Spleen (tissue), 11 donors: Measurements from ENCODE around the gene GTF2A1. TPM values are rescaled to one million over a fixed set of nuclear protein-coding genes. Genes with fewer than 3 reads are reported as not detected.

Experiments
- DNase-seq: peaks from one replicate; pipeline ENCODE4 v3.0.0-alpha.2; 2020
- H3K27ac ChIP-seq, 8 donors: fragments of 200-600 bp; sonication (generic) in 7 of 8; 1 replicate in 4 of 8; 2 replicates in 4 of 8; pipeline versions ENCODE4 v1.5.0 to v1.8.0; 2016 to 2021; ENCODE audit warnings: inconsistent platforms in 4 of 8, mild to moderate bottlenecking in 4 of 8, moderate library complexity in 1 of 8
- H3K27me3 ChIP-seq, 7 donors: fragments of 200-600 bp; sonication (generic) in 6 of 7; replicated peaks in 1 of 7; 1 replicate in 4 of 7; 2 replicates in 3 of 7; pipeline versions ENCODE4 v1.5.0 to v1.8.0; 2016 to 2021; ENCODE audit warnings: inconsistent platforms in 3 of 7, mild to moderate bottlenecking in 1 of 7
- H3K36me3 ChIP-seq, 6 donors: fragments of 200-600 bp; sonication (generic) in 5 of 6; 1 replicate in 4 of 6; 2 replicates in 2 of 6; pipeline versions ENCODE4 v1.5.0 to v1.8.0; 2016 to 2021; ENCODE audit warnings: inconsistent platforms in 2 of 6
- H3K4me1 ChIP-seq, 6 donors: fragments of 200-600 bp; sonication (generic) in 5 of 6; 1 replicate in 3 of 6; 2 replicates in 3 of 6; pipeline versions ENCODE4 v1.5.0 to v1.8.0; 2016 to 2021; ENCODE audit warnings: inconsistent platforms in 3 of 6
- H3K4me3 ChIP-seq, 8 donors: fragments of 200-600 bp; sonication (generic) in 7 of 8; 1 replicate in 4 of 8; 2 replicates in 4 of 8; pipeline versions ENCODE4 v1.5.0 to v1.8.0; 2016 to 2021; ENCODE audit warnings: inconsistent platforms in 4 of 8, mild to moderate bottlenecking in 4 of 8, moderate library complexity in 2 of 8
- H3K9me3 ChIP-seq, 8 donors: fragments of 200-600 bp; sonication (generic) in 7 of 8; 1 replicate in 4 of 8; 2 replicates in 4 of 8; pipeline versions ENCODE4 v1.5.0 to v1.8.0; 2016 to 2021; ENCODE audit warnings: inconsistent platforms in 4 of 8
- CTCF ChIP-seq, 11 experiments: fragments of 200-600 bp in 7 of 11; fragments of 450-650 bp in 4 of 11; sonication (generic) in 4 of 11; IDR thresholded peaks in 8 of 11; conservative IDR thresholded peaks in 3 of 11; 1 replicate in 7 of 11; 2 replicates in 4 of 11; pipeline versions ENCODE4 v1.4.0 to v1.8.0; 2016 to 2021; ENCODE audit warnings: antibody characterized with exemption in 11 of 11, inconsistent platforms in 4 of 11, mild to moderate bottlenecking in 1 of 11
- POLR2A ChIP-seq, 3 donors: fragments of 450-650 bp; IDR thresholded peaks; one replicate each; pipeline ENCODE4 v1.5.1; 2017; ENCODE audit warnings: antibody characterized with exemption in 3 of 3, mild to moderate bottlenecking in 1 of 3
- POLR2AphosphoS5 ChIP-seq, 3 donors: sonication (generic); formaldehyde crosslinking; IDR thresholded peaks; one replicate each; pipeline ENCODE4 v1.5.1; 2017; ENCODE audit warnings: antibody characterized with exemption in 3 of 3
- WGBS, 5 donors: extraction: QIAGEN DNeasy Blood & Tissue Kit in 3 of 5; methylation state at CpG; one replicate each; pipeline versions ENCODE4 v1.1.5 to v1.1.7; 2013 to 2018; 5-methylcytosine and 5-hydroxymethylcytosine counted together
- intact Hi-C: fragments of 100-400 bp; cut with DNase I; formaldehyde crosslinking; loops from one replicate; pipeline ENCODE4 v1.15.0; 2023; ENCODE audit warnings: low total_unique reads
- polyA plus RNA-seq, 3 donors: library from polyadenylated mRNA; stranded (reverse); fragments of 200-250 nt; gene quantifications; one replicate each; pipeline ENCODE4 v1.2.1, GENCODE V29; 2013
- total RNA-seq, 7 donors: library from RNA; depleted of rRNA in 3 of 7; stranded (reverse); fragments of >200 nt in 3 of 7; fragmentation: NEBNext Ultra II Directional in 4 of 7; extraction: Animal tissue kit (Norgen Biotek cat#: 25700) in 4 of 7; gene quantifications; one replicate each; pipeline versions ENCODE4 v1.1.0 to v1.2.1, GENCODE V29; 2016 to 2021
- donor health status: healthy with polysubstance abuse.
- donor health status: DM: no; HTN: no; CAD: no; lungs with moderate emphysema.
- donor health status: DM: no; HTN: no; CAD: no.
- donor health status: Bipolar disorder and iron deficiency.
- donor health status: healthy.
- donor health status: DM: no; HTN: no; CAD: no.
- donor health status: DM: yes; HTN: yes; CAD: no.

The GTF2A1 gene
- total and polyA plus RNA-seq, 10 donors, result 5.1 to 40.7 (median 27.5) TPM

GRCh38 chr14:81169711-81170103, 51.1 kb downstream of the GTF2A1 start:
- intact Hi-C loops, result loop anchor here (5.0 to 10.0 kb wide), 2 partner anchors 48 to 175 kb away; no protein-coding TSS in a partner anchor
- WGBS, 5 donors, result 2 to 9% (median 3%) methylated on average over 7 to 10 of the region's 10 CpGs
- peaks cover 0 to 49% (median 20%) of the 10 kb centered on the region in 6 donors for H3K4me1 ChIP-seq

GRCh38 chr14:81169267-81169666, 51.5 kb downstream of the GTF2A1 start:
- Histone ChIP-seq H3K27me3 (no peaks in the 10 kb centered on the region), H3K4me3 (peak overlapping the region in 6 of 8 donors; percentile 60 to 85 (median 64)), H3K4me1 (peaks cover 0 to 53% (median 20%) of the 10 kb centered on the region in 6 donors), H3K9me3 (no peaks in the 10 kb centered on the region), H3K36me3 (no peaks in the 10 kb centered on the region), H3K27ac (peak overlapping the region; percentile 90 to 97 (median 94))
- DNase-seq, result no peak
- intact Hi-C loops, result loop anchor here (10.0 kb wide), 1 partner anchor 174 kb away; no protein-coding TSS in a partner anchor
- TF ChIP-seq CTCF (IDR thresholded peaks at IDR 0.05 in 8 of 11, conservative IDR thresholded peaks at IDR 0.05 in 3 of 11), result no peak
- WGBS, 5 donors, result 55 to 63% (median 57%) methylated on average over 4 of the region's 4 CpGs

More at GRCh38 chr14:81169711-81170103, 51.1 kb downstream of the GTF2A1 start:
- Histone ChIP-seq H3K4me3 (peak overlapping the region; percentile 52 to 85 (median 62)), H3K9me3 (no peaks in the 10 kb centered on the region), H3K27me3 (no peaks in the 10 kb centered on the region), H3K36me3 (no peaks in the 10 kb centered on the region), H3K27ac (peak overlapping the region; percentile 90 to 97 (median 94))
- peak; percentile 88 for DNase-seq
- TF ChIP-seq POLR2AphosphoS5 (IDR thresholded peaks at IDR 0.05) (peak in 2 of 3 donors; percentile 39 to 51), CTCF (IDR thresholded peaks at IDR 0.05 in 8 of 11, conservative IDR thresholded peaks at IDR 0.05 in 3 of 11) (no peak)

- no peak for TF ChIP-seq CTCF (IDR thresholded peaks at IDR 0.05 in 8 of 11, conservative IDR thresholded peaks at IDR 0.05 in 3 of 11)
- no peak for TF ChIP-seq POLR2A (IDR thresholded peaks at IDR 0.05)
- TF ChIP-seq POLR2AphosphoS5 (IDR thresholded peaks at IDR 0.05), result no peak
- Histone ChIP-seq H3K27me3 (no peaks in the 10 kb centered on the region), H3K4me1 (peaks cover 0 to 35% (median 20%) of the 10 kb centered on the region in 6 donors), H3K27ac (no peak overlapping the region), H3K9me3 (no peaks in the 10 kb centered on the region), H3K4me3 (no peak overlapping the region), H3K36me3 (no peaks in the 10 kb centered on the region)
- WGBS, 5 donors, result 86 to 96% (median 93%) methylated on average over 2 of the region's 2 CpGs
- intact Hi-C loops, result loop anchor here (10.0 kb wide), 1 partner anchor 171 kb away; no protein-coding TSS in a partner anchor
- no peak for DNase-seq
Measured at GRCh38 chr14:81166121-81166520, 54.6 kb downstream of the GTF2A1 start.

GRCh38 chr14:81165188-81165587, 55.6 kb downstream of the GTF2A1 start:
- DNase-seq, result no peak

More at GRCh38 chr14:81165188-81165587, 55.6 kb downstream of the GTF2A1 start:
- Histone ChIP-seq H3K27ac (no peak overlapping the region), H3K4me3 (no peak overlapping the region), H3K9me3 (no peaks in the 10 kb centered on the region), H3K4me1 (peaks cover 0 to 25% (median 14%) of the 10 kb centered on the region in 6 donors), H3K36me3 (no peaks in the 10 kb centered on the region), H3K27me3 (no peaks in the 10 kb centered on the region)
- intact Hi-C loops, result loop anchor here (10.0 kb wide), 1 partner anchor 170 kb away; no protein-coding TSS in a partner anchor
- 46 to 66% (median 63%) methylated on average over 4 of the region's 4 CpGs for WGBS, 5 donors
- no peak for TF ChIP-seq CTCF (IDR thresholded peaks at IDR 0.05 in 8 of 11, conservative IDR thresholded peaks at IDR 0.05 in 3 of 11)
- TF ChIP-seq POLR2A (IDR thresholded peaks at IDR 0.05), result no peak
- TF ChIP-seq POLR2AphosphoS5 (IDR thresholded peaks at IDR 0.05), result no peak
